AG10803 (cell line): ENCODE data around the gene STX17.

Experiments used
- DNase-seq: peaks from one replicate; pipeline ENCODE4 v3.0.0; 2010; ENCODE audit warnings: low read depth
- H3K4me3 ChIP-seq: 2 replicates; pipeline ENCODE4 v1.5.1; 2011; ENCODE audit warnings: mild to moderate bottlenecking, low read length, control low read depth
- TF ChIP-seq, protein P1 (sequence below): conservative IDR thresholded peaks from 2 replicates; pipeline ENCODE4 v1.5.1; 2011; ENCODE audit warnings: mild to moderate bottlenecking, low read length, control low read depth, inconsistent platforms

STX17 gene

DNA sequence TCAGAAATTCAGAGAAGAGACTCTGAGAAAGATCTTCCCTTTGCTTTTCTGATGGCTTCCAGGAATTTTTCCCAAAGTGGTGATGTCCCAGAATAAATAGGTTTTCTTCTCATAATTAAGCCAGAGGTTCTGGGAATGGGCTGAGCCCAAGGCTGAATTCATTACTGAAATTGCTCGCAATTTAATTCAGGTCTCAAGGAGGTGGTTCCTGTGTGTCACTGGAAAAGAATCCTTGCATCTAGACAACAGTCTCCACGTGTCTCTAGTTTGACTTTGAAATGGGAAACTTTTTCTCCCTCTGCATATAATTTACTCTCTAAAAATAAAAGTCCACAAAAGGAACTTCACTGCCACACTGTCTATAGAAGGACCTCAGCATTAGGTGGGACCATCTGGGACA lies 27.8 kb upstream of the STX17 start:
- TF ChIP-seq, protein P1, sequence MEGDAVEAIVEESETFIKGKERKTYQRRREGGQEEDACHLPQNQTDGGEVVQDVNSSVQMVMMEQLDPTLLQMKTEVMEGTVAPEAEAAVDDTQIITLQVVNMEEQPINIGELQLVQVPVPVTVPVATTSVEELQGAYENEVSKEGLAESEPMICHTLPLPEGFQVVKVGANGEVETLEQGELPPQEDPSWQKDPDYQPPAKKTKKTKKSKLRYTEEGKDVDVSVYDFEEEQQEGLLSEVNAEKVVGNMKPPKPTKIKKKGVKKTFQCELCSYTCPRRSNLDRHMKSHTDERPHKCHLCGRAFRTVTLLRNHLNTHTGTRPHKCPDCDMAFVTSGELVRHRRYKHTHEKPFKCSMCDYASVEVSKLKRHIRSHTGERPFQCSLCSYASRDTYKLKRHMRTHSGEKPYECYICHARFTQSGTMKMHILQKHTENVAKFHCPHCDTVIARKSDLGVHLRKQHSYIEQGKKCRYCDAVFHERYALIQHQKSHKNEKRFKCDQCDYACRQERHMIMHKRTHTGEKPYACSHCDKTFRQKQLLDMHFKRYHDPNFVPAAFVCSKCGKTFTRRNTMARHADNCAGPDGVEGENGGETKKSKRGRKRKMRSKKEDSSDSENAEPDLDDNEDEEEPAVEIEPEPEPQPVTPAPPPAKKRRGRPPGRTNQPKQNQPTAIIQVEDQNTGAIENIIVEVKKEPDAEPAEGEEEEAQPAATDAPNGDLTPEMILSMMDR = no peak

DNA sequence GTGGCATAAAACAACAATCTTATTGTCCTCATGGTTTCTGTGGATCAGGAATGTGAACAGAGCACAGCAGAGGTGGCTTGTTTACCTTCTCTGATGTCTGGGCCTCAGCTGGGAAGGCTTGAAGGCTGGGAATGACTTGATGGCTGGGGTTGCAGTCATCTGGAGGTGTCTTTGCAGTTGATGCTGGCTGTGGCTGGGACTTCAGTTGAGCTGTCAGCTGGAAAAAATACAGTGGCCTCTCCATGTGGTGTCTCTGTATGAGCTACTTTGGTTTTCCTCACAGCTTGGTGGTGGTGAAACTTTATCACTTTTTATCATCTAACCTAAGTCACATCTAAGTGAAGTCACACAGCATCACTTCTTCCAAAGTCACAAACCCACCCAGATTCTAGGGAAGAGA lies 24.7 kb upstream of the STX17 start:
- no peak overlapping the region for H3K4me3 ChIP-seq

More for the DNA sequence above, 27.8 kb upstream of the STX17 start:
- peak; percentile 42 for DNase-seq
- no peak overlapping the region for H3K4me3 ChIP-seq

GRCh38 chr9:99885747-99886146 lies 20.7 kb upstream of the STX17 start:
- TF ChIP-seq, protein P1 = no peak
- no peak for DNase-seq
- H3K4me3 ChIP-seq = no peak overlapping the region

More for the DNA sequence above, 24.7 kb upstream of the STX17 start:
- no peak for DNase-seq
- TF ChIP-seq, protein P1 = no peak

- DNase-seq = no peak
- no peak overlapping the region for H3K4me3 ChIP-seq
These were observed 17.3 kb upstream of the STX17 start for GRCh38 chr9:99889120-99889519.

DNA sequence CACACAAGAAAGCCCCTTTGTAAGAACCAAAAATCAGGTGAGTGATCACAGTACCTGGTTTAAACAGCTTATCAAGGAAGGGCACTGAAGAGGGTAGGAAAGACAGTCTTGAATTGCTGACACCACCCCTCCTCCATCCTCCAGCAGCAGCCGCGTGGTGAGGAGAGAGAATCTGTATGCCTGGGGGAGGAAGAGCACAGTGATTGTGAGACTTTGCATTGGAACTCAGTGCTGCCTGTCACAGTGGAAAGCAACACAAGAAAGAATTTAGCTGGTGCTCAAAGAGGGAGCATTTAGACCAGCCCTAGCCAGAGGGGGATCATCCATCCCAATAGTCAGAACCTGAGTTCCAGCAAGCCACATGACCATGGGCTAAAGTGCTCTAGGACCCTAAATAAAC lies 11.6 kb upstream of the STX17 start:
- no peak overlapping the region for H3K4me3 ChIP-seq
- TF ChIP-seq, protein P1 = no peak
- no peak for DNase-seq

More at GRCh38 chr9:99889120-99889519, 17.3 kb upstream of the STX17 start:
- TF ChIP-seq, protein P1 = no peak

- TF ChIP-seq, protein P1 = no peak
- H3K4me3 ChIP-seq = no peak overlapping the region
These were observed 10.9 kb upstream of the STX17 start for GRCh38 chr9:99895510-99895909.

DNA sequence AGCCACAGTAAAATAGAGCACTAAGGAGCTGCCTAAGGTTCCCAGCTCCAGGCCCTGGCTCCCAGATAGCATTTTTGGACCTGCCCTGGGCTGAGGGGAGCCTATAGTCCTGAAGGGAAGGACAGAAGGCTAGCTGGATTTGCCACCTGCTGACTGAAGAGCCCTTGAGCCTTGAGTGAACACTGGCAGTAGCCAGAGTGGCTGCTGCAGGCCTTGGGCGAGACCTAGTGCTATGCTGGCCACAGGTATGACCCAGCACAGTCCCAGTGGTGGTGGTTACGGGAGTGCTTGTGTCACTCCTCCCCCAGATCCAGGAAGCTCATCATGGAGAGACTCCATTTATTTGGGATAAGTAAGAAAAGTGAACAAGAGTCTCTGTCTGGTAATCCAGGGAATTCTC lies 10.3 kb upstream of the STX17 start:
- H3K4me3 ChIP-seq = no peak overlapping the region
- DNase-seq = no peak
- TF ChIP-seq, protein P1 = no peak

More at GRCh38 chr9:99895510-99895909, 10.9 kb upstream of the STX17 start:
- DNase-seq = no peak
